ENCODE measurements around the gene LYPD6B.

Gene LYPD6B

GRCh38 chr2:149226790-149227189 lies 188.3 kb downstream of the LYPD6B start:
- TF ChIP-seq CTCF (IDR thresholded peaks at IDR 0.05; ENCODE audit: insufficient read depth, low read length): no peak
- no peak for TF ChIP-seq POLR2AphosphoS5 (IDR thresholded peaks at IDR 0.05; ENCODE audit: low read depth)
- no peak for TF ChIP-seq SPI1 (IDR thresholded peaks at IDR 0.05; ENCODE audit: borderline replicate concordance, low read depth)
- TF ChIP-seq GABPA (IDR thresholded peaks at IDR 0.05; ENCODE audit: low read depth): no peak
- TF ChIP-seq REST (IDR thresholded peaks at IDR 0.05; ENCODE audit: insufficient replicate concordance, low read depth): no peak
- no peak overlapping the region for H3K4me3 ChIP-seq (replicated peaks; ENCODE audit: insufficient read depth, low read length)
- H3K27ac ChIP-seq (replicated peaks): no peak overlapping the region
- no peak for DNase-seq (ENCODE audit: low read depth in 1 of 2, low spot score in 1 of 2)
- peaks cover 5% of the 10 kb centered on the region for H3K27me3 ChIP-seq (ENCODE audit: insufficient read depth, poor library complexity, severe bottlenecking)

- no peak overlapping the region for H3K4me3 ChIP-seq (replicated peaks; ENCODE audit: insufficient read depth, low read length)
- no peak for DNase-seq (ENCODE audit: low read depth in 1 of 2, low spot score in 1 of 2)
- H3K27me3 ChIP-seq (ENCODE audit: insufficient read depth, poor library complexity, severe bottlenecking): no peaks in the 10 kb centered on the region
- no peak overlapping the region for H3K27ac ChIP-seq (replicated peaks)
- TF ChIP-seq POLR2AphosphoS5 (IDR thresholded peaks at IDR 0.05; ENCODE audit: low read depth): no peak
- no peak for TF ChIP-seq SPI1 (IDR thresholded peaks at IDR 0.05; ENCODE audit: borderline replicate concordance, low read depth)
- no peak for TF ChIP-seq REST (IDR thresholded peaks at IDR 0.05; ENCODE audit: insufficient replicate concordance, low read depth)
- TF ChIP-seq CTCF (IDR thresholded peaks at IDR 0.05; ENCODE audit: insufficient read depth, low read length): no peak
- no peak for TF ChIP-seq GABPA (IDR thresholded peaks at IDR 0.05; ENCODE audit: low read depth)
Measured at GRCh38 chr2:149235816-149236375, 197.4 kb downstream of the LYPD6B start.

GRCh38 chr2:149236410-149236809 lies 197.9 kb downstream of the LYPD6B start:
- H3K27ac ChIP-seq (replicated peaks): no peak overlapping the region
- no peak overlapping the region for H3K4me3 ChIP-seq (replicated peaks; ENCODE audit: insufficient read depth, low read length)
- TF ChIP-seq POLR2AphosphoS5 (IDR thresholded peaks at IDR 0.05; ENCODE audit: low read depth): no peak
- TF ChIP-seq GABPA (IDR thresholded peaks at IDR 0.05; ENCODE audit: low read depth): no peak
- no peak for TF ChIP-seq REST (IDR thresholded peaks at IDR 0.05; ENCODE audit: insufficient replicate concordance, low read depth)
- TF ChIP-seq SPI1 (IDR thresholded peaks at IDR 0.05; ENCODE audit: borderline replicate concordance, low read depth): no peak
- TF ChIP-seq CTCF (IDR thresholded peaks at IDR 0.05; ENCODE audit: insufficient read depth, low read length): no peak
- H3K27me3 ChIP-seq (ENCODE audit: insufficient read depth, poor library complexity, severe bottlenecking): no peaks in the 10 kb centered on the region
- DNase-seq (ENCODE audit: low read depth in 1 of 2, low spot score in 1 of 2): no peak

Measured in HL-60 (cell line).